Mesodermal cell (in vitro differentiated cells): Measurements from ENCODE around the gene PARD3B.

Experiments used
- H3K27ac ChIP-seq: 2 replicates; pipeline ENCODE4 v1.7.0; 2013; ENCODE audit warnings: mild to moderate bottlenecking, low read depth, low read length, moderate library complexity; ENCODE audit not compliant: severe bottlenecking
- H3K36me3 ChIP-seq: 2 replicates; pipeline ENCODE4 v1.7.1; 2013; ENCODE audit warnings: mild to moderate bottlenecking, low read length, moderate library complexity; ENCODE audit not compliant: control insufficient read depth, insufficient read depth
- H3K4me1 ChIP-seq: one replicate; pipeline ENCODE4 v1.7.1; 2013; ENCODE audit warnings: mild to moderate bottlenecking, low read length; ENCODE audit not compliant: insufficient read depth, control insufficient read depth, poor library complexity, severe bottlenecking
- H3K4me3 ChIP-seq: 2 replicates; pipeline ENCODE4 v1.7.0; 2013; ENCODE audit warnings: low read length, control low read depth, mild to moderate bottlenecking; ENCODE audit not compliant: insufficient read depth, poor library complexity, severe bottlenecking; ENCODE audit errors: extremely low read depth
- H3K9me3 ChIP-seq: 2 replicates; pipeline ENCODE4 v1.7.1; 2013; ENCODE audit warnings: mild to moderate bottlenecking, low read length, moderate library complexity; ENCODE audit not compliant: control insufficient read depth
- WGBS, 2 experiments: methylation state at CpG; one replicate each; pipeline ENCODE4 v1.1.5; 2013; ENCODE audit warnings: missing lambda C conversion rate in 2 of 2; ENCODE audit not compliant: insufficient coverage in 2 of 2; 5-methylcytosine and 5-hydroxymethylcytosine counted together

Gene PARD3B

DNA sequence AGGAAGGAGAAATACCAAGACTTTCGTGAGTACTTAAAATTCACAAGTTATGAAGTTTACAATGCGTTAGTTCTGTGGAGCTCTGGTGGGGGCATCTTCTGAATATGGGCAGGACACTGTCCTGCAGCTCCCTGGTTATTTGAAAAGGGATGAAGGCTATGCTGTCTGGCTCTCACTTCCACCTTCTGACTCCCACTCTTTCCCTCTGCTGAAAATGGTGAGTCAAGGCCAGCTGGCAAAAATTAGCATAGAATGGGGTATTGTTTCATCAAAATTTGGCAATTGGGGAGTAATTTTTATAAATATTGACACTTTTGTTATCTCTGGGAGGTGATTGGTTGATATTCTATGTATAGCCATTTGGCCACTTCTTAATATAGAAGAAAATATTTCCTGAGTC, 177.4 kb downstream of the PARD3B start:
- Histone ChIP-seq H3K4me3 (no peak overlapping the region), H3K9me3 (no peaks in the 10 kb centered on the region), H3K4me1 (no peaks in the 10 kb centered on the region), H3K27ac (no peak overlapping the region), H3K36me3 (no peaks in the 10 kb centered on the region)
- WGBS, 2 experiments, result 100% methylated on average over 2 of the region's 2 CpGs; no CpG with 5 or more reads in 1 of the 2 experiments

DNA sequence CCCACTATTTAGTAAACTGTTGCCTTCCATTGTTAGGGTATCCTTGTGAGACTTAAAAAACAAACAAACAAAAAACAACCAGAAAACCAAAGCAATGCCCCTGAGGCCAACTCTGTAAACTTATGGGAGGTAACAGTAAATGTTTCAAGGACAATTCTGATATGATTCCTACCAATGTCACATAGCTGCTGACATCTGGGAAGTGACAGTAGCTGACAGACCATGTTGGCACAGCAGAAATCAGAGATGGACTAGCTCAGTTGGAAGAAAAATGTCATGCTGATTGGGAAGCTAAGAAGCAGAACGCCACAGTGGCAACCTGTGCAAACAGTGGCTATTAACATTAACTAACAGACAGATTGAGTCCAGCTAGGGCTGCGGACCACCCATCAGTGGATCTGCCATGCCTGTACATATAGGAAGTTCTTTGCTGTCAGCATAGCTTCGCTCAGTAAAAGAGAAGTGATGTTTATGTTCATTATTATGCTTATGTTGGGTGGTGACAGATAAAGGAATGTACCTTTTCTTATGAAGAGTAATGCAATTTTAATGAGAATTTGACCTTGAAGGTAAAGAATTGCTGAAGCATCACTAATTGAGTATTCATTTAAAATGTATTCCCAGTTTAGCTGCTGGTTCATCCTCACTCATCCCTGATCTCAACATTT, 180.6 kb downstream of the PARD3B start:
- 90 to 100% methylated on average over 3 of the region's 3 CpGs for WGBS, 2 experiments
- H3K9me3 ChIP-seq, result no peaks in the 10 kb centered on the region
- no peaks in the 10 kb centered on the region for H3K4me1 ChIP-seq
- no peaks in the 10 kb centered on the region for H3K36me3 ChIP-seq
- no peak overlapping the region for H3K27ac ChIP-seq
- H3K4me3 ChIP-seq, result no peak overlapping the region

DNA sequence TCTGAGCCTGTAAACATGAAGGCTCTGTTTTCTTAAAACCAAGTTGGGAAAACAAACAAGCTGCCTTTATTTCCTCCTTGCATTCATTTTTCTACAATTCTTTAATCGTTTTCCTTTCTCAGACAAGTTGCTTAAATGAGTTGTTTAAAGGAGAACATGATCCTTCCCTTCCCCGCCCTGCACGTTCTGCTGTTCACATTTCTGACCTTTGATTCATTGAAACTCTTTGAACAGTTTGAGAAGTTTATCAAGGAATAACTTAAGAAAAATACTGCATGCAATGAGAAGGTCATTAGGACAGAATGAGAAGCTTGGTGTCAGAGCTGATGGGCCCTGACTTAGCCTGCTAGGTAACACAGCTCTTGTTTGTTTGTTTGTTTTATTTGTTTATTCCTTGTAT, 181.6 kb downstream of the PARD3B start:
- Histone ChIP-seq H3K36me3 (no peaks in the 10 kb centered on the region), H3K4me1 (no peaks in the 10 kb centered on the region), H3K27ac (no peak overlapping the region), H3K9me3 (no peaks in the 10 kb centered on the region), H3K4me3 (no peak overlapping the region)
- no CpG with 5 or more reads among the region's 3 CpGs for WGBS, 2 experiments

DNA sequence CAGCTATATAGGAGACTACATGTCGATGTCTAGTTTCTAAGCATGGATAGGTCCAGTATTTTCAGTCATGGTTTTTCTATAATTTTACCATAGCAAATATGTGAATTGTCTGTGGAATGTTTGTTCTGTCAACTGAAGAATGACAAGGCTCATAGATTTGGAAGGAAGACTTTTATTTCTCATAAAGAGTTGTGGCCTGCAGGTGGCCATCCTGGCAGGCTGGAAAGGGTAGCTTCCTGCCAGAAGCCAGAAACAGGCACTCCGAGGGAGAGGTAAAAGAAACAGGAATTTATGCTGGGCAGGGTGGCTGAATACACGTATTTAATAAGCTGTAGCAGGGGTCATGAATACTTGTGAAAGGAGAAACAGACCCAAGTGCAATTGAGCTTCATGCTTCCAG, 182.1 kb downstream of the PARD3B start:
- WGBS, 2 experiments, result 80 to 89% methylated on average over 2 of the region's 3 CpGs
- Histone ChIP-seq H3K9me3 (no peaks in the 10 kb centered on the region), H3K4me3 (no peak overlapping the region)

DNA sequence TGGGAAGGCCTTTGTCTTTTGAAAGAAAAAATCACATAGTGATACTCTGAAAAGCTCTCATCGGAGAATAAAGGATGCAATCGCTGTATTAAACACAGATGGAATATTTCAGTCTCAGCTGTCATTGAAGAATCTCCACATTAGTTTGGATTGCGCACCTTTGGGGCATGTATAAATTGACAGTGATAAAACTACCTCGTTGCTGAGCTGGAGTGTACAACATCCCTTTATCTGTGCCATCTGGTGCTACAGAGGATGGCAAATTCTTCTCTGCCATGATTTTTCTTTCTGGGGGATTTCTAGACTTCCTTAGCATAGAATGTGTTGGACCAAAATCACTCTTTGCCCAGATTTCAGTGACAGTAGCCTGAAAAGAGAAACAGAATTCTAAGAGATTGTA, 185.3 kb downstream of the PARD3B start:
- Histone ChIP-seq H3K9me3 (no peaks in the 10 kb centered on the region), H3K4me3 (no peak overlapping the region), H3K27ac (no peak overlapping the region), H3K36me3 (no peaks in the 10 kb centered on the region), H3K4me1 (no peaks in the 10 kb centered on the region)
- WGBS, 2 experiments, result 98 to 100% methylated on average over 2 to 4 of the region's 4 CpGs

More for the DNA sequence above, 182.1 kb downstream of the PARD3B start:
- Histone ChIP-seq H3K36me3 (no peaks in the 10 kb centered on the region), H3K4me1 (no peaks in the 10 kb centered on the region), H3K27ac (no peak overlapping the region)

DNA sequence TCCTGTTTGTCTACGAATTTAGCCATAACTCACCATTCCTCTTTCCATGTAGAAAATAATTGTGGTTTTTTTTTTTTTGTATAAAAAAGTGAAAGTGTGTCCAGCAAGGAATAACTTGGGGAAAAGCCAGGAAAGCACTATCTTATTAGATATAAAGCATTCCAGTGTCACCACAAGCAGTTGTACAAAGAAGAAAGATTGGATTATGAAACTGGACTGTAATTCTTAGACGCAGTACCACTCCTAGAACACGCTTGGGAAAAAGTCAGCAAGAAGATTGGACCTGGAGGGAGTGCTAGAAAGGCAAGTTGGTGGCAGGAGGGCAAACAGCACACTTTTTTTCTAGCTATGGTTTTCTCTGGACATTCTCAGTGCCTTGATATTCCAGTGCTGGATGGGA, 186.7 kb downstream of the PARD3B start:
- 60 to 86% methylated on average over 2 of the region's 3 CpGs for WGBS, 2 experiments
- no peak overlapping the region for H3K4me3 ChIP-seq
- no peak overlapping the region for H3K27ac ChIP-seq
- no peaks in the 10 kb centered on the region for H3K36me3 ChIP-seq
- no peaks in the 10 kb centered on the region for H3K9me3 ChIP-seq
- H3K4me1 ChIP-seq, result no peaks in the 10 kb centered on the region

DNA sequence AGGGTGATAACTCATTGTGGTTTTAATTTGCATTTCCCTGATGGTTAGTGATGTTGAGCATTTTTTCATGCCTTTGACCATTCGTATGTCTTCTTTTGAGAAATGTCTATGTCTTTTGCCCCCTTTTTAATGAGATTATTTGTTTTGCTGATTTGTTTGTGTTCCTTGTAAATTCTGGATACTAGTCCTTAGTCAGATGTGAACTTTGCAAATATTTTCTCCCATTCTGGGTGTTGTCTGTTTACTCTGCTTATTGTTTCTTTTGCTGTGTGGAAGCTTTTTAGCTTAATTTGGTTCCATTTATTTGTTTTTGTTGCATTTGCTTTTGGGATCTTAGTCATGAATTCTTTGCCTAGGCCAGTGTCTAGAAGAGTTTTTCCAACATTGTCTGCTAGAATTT, 192.0 kb downstream of the PARD3B start:
- Histone ChIP-seq H3K4me1 (no peaks in the 10 kb centered on the region), H3K9me3 (no peaks in the 10 kb centered on the region), H3K4me3 (no peak overlapping the region), H3K36me3 (no peaks in the 10 kb centered on the region), H3K27ac (no peak overlapping the region)
- 71 to 78% methylated on average over 1 of the region's 1 CpG for WGBS, 2 experiments

DNA sequence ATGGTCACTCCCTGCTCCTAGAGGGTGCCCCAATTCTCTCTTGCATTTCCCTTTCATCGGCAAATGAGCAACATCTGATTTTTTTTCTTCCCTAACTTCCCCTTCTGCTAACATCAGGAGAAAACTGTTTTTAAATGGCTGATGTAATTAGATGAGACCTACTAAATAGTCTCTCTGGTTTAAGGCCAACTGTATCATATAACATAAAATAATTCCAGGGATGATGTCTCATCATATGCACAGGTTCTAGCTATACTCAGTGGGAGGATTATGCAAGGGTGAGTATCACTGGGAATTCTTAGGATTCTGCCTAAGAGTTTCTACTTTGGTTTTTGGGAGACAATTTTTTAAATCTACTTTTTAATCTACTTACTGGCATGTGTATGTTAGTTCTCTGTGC, 193.4 kb downstream of the PARD3B start:
- no CpG with 5 or more reads among the region's 1 CpG for WGBS, 2 experiments
- Histone ChIP-seq H3K4me3 (no peak overlapping the region), H3K4me1 (no peaks in the 10 kb centered on the region), H3K27ac (no peak overlapping the region), H3K9me3 (no peaks in the 10 kb centered on the region), H3K36me3 (no peaks in the 10 kb centered on the region)

DNA sequence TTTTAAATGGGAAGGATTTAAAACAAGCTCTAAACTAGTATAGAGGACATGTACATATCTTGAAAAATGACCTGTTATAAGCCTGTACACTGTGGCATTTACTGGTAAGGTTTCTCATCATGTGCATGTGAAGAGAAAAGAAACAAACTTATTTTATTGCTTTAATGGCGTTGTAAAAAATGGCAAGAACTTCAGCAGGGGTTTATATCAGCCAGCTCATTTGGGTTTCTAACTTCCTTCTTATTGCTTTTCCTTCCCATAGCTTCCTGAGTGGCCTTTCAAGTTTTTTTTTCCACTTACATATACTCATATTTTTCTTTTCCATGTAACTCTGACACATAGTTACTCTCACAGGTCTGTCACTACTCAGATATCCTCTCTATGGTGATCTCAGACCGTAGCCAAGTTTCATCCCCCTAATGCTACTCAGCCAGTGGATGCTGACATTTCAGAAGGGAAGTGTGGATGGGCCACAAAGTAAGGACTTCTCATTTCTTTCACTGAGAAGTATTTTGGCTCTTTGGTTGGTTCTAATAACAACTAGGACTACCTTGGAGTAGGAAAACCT, 198.2 kb downstream of the PARD3B start:
- no peak overlapping the region for H3K4me3 ChIP-seq
- no peaks in the 10 kb centered on the region for H3K9me3 ChIP-seq
- no peaks in the 10 kb centered on the region for H3K4me1 ChIP-seq
- 100% methylated on average over 1 of the region's 2 CpGs; no CpG with 5 or more reads in 1 of the 2 experiments for WGBS, 2 experiments
- H3K27ac ChIP-seq, result no peak overlapping the region
- H3K36me3 ChIP-seq, result no peaks in the 10 kb centered on the region

DNA sequence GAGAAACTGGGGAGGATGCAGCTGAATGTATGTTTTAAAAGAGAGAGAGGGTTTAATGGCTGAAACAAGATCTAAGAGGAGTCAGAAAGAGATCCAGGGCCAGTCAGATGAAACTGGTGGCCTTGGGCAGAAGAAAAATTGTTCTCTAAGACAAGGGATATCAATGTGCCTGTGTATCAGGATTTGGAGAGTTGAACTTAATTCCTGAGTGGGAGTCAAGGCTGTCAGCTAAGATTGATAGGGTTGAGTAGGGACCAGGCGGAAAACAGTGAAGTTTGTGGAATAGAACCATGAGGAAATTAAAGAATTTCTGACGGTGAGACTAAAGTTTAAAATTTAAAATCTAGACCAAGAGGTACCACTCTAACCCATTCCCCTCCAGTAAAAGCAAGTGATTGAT, 199.2 kb downstream of the PARD3B start:
- H3K27ac ChIP-seq, result no peak overlapping the region
- no peak overlapping the region for H3K4me3 ChIP-seq
- no peaks in the 10 kb centered on the region for H3K9me3 ChIP-seq
- H3K4me1 ChIP-seq, result no peaks in the 10 kb centered on the region
- WGBS, 2 experiments, result no CpG with 5 or more reads among the region's 2 CpGs
- H3K36me3 ChIP-seq, result no peaks in the 10 kb centered on the region

DNA sequence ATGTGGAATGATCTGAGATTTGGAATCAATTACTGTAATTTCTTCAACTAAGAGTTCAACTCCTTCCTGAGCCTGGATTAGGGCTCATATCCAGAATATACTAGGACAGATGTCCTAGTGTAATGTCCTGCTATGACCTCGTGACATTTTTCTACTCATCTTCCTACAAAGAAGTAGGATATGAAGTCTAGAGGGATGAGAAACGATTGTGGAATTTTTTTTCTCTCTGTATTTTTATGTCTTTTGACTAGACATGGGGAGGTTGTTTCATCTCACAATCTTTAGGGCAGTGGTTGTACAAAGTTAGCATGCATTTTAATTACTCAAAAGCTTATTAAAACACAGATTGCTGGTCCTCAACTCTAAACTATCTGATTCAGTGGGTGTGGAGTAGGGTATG, 203.0 kb downstream of the PARD3B start:
- no CpG with 5 or more reads among the region's 2 CpGs for WGBS, 2 experiments
- no peak overlapping the region for H3K4me3 ChIP-seq
- no peak overlapping the region for H3K27ac ChIP-seq
- no peaks in the 10 kb centered on the region for H3K9me3 ChIP-seq
- no peaks in the 10 kb centered on the region for H3K36me3 ChIP-seq
- no peaks in the 10 kb centered on the region for H3K4me1 ChIP-seq
